Activated T-cell treated with anti-CD3 and anti-CD28 coated beads, Interleukin-2, amount 50 U/mL, for 72 hours (primary cell): ENCODE data around the gene PTRH1. TPM values are rescaled to one million over a fixed set of nuclear protein-coding genes. Genes with fewer than 3 reads are reported as not detected.
A peak's percentile ranks its signal among the peaks of the same experiment; 100 is the strongest.

Source experiments
- ATAC-seq, 2 donors: fragments of 150-1000 bp; cut with Tn5 transposase; replicated peaks in 1 of 2; 2 replicates each; pipeline ENCODE4 v1.10.0; 2021; ENCODE audit warnings: moderate library complexity in 2 of 2, mild to moderate bottlenecking in 1 of 2
- DNase-seq, 2 donors: peaks; one replicate each; pipeline ENCODE4 v3.0.0; 2021 to 2022; ENCODE audit warnings: mixed read lengths in 1 of 2
- H3K27ac Mint-ChIP-seq: one replicate; pipeline ENCODE4 v1.8.0; 2022; ENCODE audit warnings: mild to moderate bottlenecking, moderate library complexity, mixed read lengths
- H3K27me3 Mint-ChIP-seq: one replicate; pipeline ENCODE4 v1.8.0; 2022; ENCODE audit warnings: low read depth, mixed read lengths
- H3K36me3 Mint-ChIP-seq, 2 donors: one replicate each; pipeline ENCODE4 v1.8.0; 2022; ENCODE audit warnings: mixed read lengths in 2 of 2, mild to moderate bottlenecking in 1 of 2; ENCODE audit not compliant: insufficient read depth in 2 of 2
- H3K4me1 Mint-ChIP-seq: one replicate; pipeline ENCODE4 v1.8.0; 2022; ENCODE audit warnings: low read depth, mixed read lengths
- H3K4me3 Mint-ChIP-seq, 2 donors: one replicate each; pipeline ENCODE4 v1.8.0; 2022; ENCODE audit warnings: mild to moderate bottlenecking in 2 of 2, mixed read lengths in 2 of 2, moderate library complexity in 2 of 2
- H3K9me3 Mint-ChIP-seq, 2 donors: one replicate each; pipeline ENCODE4 v1.8.0; 2022; ENCODE audit warnings: mixed read lengths in 2 of 2
- total RNA-seq, 2 donors: library from RNA; stranded (reverse); gene quantifications; one replicate each; pipeline ENCODE4 v1.2.3, GENCODE V29; 2022

The PTRH1 gene
- total RNA-seq, 2 donors from 2014 or later, result 8.0 to 9.2 TPM

GRCh38 chr9:127708952-127709587 lies 6.4 kb downstream of the PTRH1 start:
- no peak overlapping the region for H3K27ac Mint-ChIP-seq
- H3K9me3 Mint-ChIP-seq, result no peaks in the 10 kb centered on the region
- no peaks in the 10 kb centered on the region for H3K36me3 Mint-ChIP-seq
- no peak overlapping the region for H3K4me3 Mint-ChIP-seq
- peaks cover 23% of the 10 kb centered on the region for H3K4me1 Mint-ChIP-seq
- DNase-seq (no peak), ATAC-seq (no peak)
- H3K27me3 Mint-ChIP-seq, result no peaks in the 10 kb centered on the region

- Mint-ChIP-seq H3K27ac (peak overlapping the region; percentile 57), H3K9me3 (no peaks in the 10 kb centered on the region), H3K4me1 (peaks cover 23% of the 10 kb centered on the region), H3K36me3 (no peaks in the 10 kb centered on the region), H3K4me3 (no peak overlapping the region), H3K27me3 (no peaks in the 10 kb centered on the region)
- peak; percentile 79 to 93 for ATAC-seq
- peak; percentile 38 to 67 for DNase-seq
Measured at GRCh38 chr9:127707766-127708165, 7.7 kb downstream of the PTRH1 start.

DNA sequence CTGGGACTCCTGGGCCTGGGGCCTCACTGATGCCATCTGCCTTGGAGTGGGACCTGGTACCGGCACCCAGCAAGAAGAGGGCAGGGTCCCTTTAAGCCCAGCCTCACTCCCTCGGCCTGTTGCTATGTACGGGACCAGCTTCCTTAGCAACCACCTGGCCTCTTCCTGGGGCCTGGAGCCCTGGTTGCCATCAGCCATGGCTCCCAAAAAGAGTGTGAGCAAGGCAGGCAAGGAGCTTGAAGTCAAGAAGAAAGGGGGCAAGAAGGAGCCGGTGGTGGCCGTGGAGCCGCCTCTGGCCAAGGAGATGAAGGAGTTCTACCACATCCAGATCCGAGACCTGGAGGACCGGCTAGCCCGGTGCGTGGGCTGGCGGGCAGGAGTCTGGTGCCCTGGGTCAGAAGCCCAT lies 8.6 kb downstream of the PTRH1 start, which contains the start of gene CFAP157:
TSS of gene CFAP157 (plus strand) at position 153 of the 406 bp plus-strand sequence. CDS start at position 197, 44 bp downstream.
- ATAC-seq, result no peak
- Mint-ChIP-seq H3K27ac (peak within 1 kb of the TSS; percentile 57), H3K4me1 (peaks cover 23% of the 10 kb centered on the region), H3K4me3 (no peak within 1 kb of the TSS), H3K9me3 (no peaks in the 10 kb centered on the region), H3K27me3 (no peaks in the 10 kb centered on the region), H3K36me3 (no peaks in the 10 kb centered on the region)
- DNase-seq, result no peak

- H3K4me1 Mint-ChIP-seq, result peaks cover 13% of the 10 kb centered on the region
- DNase-seq, result no peak
- no peaks in the 10 kb centered on the region for H3K36me3 Mint-ChIP-seq
- no peaks in the 10 kb centered on the region for H3K27me3 Mint-ChIP-seq
- ATAC-seq, result no peak
- no peak overlapping the region for H3K27ac Mint-ChIP-seq
- no peaks in the 10 kb centered on the region for H3K9me3 Mint-ChIP-seq
- no peak overlapping the region for H3K4me3 Mint-ChIP-seq
Measured at GRCh38 chr9:127705577-127706379, 9.7 kb downstream of the PTRH1 start.

GRCh38 chr9:127703289-127703946 lies 12.0 kb downstream of the PTRH1 start:
- H3K27me3 Mint-ChIP-seq, result no peaks in the 10 kb centered on the region
- DNase-seq, result no peak
- H3K9me3 Mint-ChIP-seq, result no peaks in the 10 kb centered on the region
- no peak for ATAC-seq
- peaks cover 24% of the 10 kb centered on the region for H3K4me1 Mint-ChIP-seq
- H3K27ac Mint-ChIP-seq, result no peak overlapping the region
- H3K4me3 Mint-ChIP-seq, result no peak overlapping the region
- H3K36me3 Mint-ChIP-seq, result no peaks in the 10 kb centered on the region

DNA sequence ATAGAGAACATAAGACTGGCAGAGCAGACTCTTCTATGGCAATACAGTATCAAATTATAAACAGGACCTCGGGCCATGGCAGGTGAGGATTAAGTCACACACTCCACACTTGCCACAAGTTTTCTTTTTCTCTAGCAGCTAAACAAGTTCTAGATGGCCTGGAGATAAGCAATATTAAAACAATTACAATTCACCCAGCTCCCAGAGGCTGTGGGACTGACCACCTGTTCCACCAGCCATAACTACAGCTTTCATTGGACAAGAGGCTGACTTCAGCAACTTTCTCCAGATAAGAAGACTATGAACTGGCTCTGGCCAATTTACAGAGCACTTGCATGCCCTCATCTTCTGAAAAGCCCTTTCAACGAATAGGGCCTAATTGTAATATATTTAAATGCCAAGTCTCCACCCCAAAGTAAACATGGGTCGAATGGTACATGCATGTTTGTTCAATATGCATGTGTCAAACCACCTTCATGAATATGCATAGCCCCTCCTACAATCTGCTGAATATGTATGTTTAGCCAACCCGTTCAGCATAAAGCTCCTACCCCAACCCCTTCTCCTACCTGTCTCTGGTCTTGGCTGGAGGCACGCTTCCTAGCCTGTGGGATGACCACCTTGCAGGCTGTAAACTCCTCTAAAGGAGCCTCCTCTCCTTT lies 14.7 kb downstream of the PTRH1 start:
- ATAC-seq, result no peak
- no peaks in the 10 kb centered on the region for H3K27me3 Mint-ChIP-seq
- H3K4me3 Mint-ChIP-seq, result peak overlapping the region in 1 of 2 donors; percentile 68

GRCh38 chr9:127700140-127700539 lies 15.3 kb downstream of the PTRH1 start:
- Mint-ChIP-seq H3K9me3 (no peaks in the 10 kb centered on the region), H3K36me3 (no peaks in the 10 kb centered on the region), H3K27ac (no peak overlapping the region), H3K4me3 (peak overlapping the region; percentile 68 to 82), H3K4me1 (peaks cover 18% of the 10 kb centered on the region), H3K27me3 (no peaks in the 10 kb centered on the region)
- no peak for ATAC-seq
- DNase-seq, result no peak

More for the DNA sequence above, 14.7 kb downstream of the PTRH1 start:
- DNase-seq, result no peak
- no peaks in the 10 kb centered on the region for H3K36me3 Mint-ChIP-seq
- H3K4me1 Mint-ChIP-seq, result peaks cover 18% of the 10 kb centered on the region
- H3K9me3 Mint-ChIP-seq, result no peaks in the 10 kb centered on the region
- H3K27ac Mint-ChIP-seq, result no peak overlapping the region

- Mint-ChIP-seq H3K4me1 (peaks cover 18% of the 10 kb centered on the region), H3K36me3 (no peaks in the 10 kb centered on the region), H3K27me3 (no peaks in the 10 kb centered on the region), H3K27ac (peak overlapping the region; percentile 54), H3K4me3 (peak overlapping the region; percentile 68 to 82), H3K9me3 (no peaks in the 10 kb centered on the region)
- peak; percentile 93 to 95 for DNase-seq
- peak; percentile 100 for ATAC-seq
Measured at GRCh38 chr9:127698985-127699670, 16.3 kb downstream of the PTRH1 start.

DNA sequence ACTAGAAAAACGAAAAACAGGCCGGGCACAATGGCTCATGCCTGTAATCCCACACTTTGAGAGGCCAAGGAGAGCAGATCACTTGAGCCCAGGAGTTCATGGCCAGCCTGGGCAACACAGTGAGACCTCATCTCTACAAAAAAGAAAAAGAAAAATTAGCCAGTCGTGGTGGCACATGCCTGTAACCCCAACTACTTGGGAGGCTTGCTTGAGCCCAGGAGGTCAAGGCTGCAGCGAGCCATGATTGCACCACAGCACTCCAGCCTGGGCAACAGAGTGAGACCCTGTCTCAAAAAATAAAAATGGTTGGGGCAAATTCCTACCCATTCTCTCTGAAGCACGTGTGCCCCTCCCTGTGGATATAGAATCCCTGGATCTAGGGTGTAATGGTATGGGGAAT lies 17.1 kb downstream of the PTRH1 start:
- peaks cover 18% of the 10 kb centered on the region for H3K4me1 Mint-ChIP-seq
- no peak overlapping the region for H3K27ac Mint-ChIP-seq
- H3K36me3 Mint-ChIP-seq, result no peaks in the 10 kb centered on the region
- H3K27me3 Mint-ChIP-seq, result no peaks in the 10 kb centered on the region
- no peaks in the 10 kb centered on the region for H3K9me3 Mint-ChIP-seq
- DNase-seq (no peak), ATAC-seq (no peak)
- peak overlapping the region in 1 of 2 donors; percentile 33 for H3K4me3 Mint-ChIP-seq

- no peak for ATAC-seq
- H3K27me3 Mint-ChIP-seq, result no peaks in the 10 kb centered on the region
- H3K4me3 Mint-ChIP-seq, result no peak overlapping the region
Measured at GRCh38 chr9:127697575-127697974, 17.9 kb downstream of the PTRH1 start.

DNA sequence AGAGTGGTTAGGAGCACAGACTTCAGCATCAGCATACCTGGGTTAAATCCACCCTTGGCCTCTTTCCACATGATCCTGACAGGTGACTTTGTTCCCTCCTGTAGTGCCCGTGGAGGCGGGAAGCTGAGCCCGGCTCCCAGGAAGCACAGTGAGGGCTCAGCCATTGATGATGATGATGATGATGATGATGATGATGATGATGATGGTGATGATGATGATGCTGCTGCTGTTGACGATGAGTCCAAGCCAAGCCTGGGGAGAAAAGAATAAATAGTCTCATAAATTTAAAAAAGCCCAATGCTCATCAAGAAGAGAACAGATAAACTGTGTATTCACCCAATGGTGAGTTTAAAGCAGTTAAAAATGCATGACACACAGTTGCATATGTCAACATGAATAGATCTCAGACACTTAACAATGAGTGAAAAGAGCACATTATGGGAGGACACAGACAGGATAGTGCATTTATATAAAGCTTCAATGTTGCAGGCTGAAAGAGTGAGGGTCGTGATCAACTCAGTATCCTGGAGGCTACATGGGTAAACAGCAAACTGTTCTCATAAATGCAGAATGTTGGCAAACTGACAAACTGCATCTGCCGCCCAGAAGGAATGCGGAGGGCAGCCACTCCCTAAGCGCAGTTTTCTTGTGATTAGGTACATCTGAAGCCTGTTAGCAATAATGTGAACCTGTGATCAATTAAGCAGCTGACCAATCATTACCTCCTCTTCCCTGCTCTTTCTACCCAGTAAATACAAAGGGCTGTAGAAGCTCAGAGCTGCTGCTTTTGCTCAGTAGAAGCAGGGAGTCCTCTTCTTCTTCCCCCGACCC lies 20.4 kb downstream of the PTRH1 start:
- H3K36me3 Mint-ChIP-seq, result no peaks in the 10 kb centered on the region
- ATAC-seq (no peak), DNase-seq (no peak)
- H3K4me1 Mint-ChIP-seq, result peaks cover 14% of the 10 kb centered on the region
- no peak overlapping the region for H3K4me3 Mint-ChIP-seq
- H3K9me3 Mint-ChIP-seq, result no peaks in the 10 kb centered on the region
- H3K27ac Mint-ChIP-seq, result no peak overlapping the region
- H3K27me3 Mint-ChIP-seq, result no peaks in the 10 kb centered on the region

More at GRCh38 chr9:127697575-127697974, 17.9 kb downstream of the PTRH1 start:
- DNase-seq, result no peak
- Mint-ChIP-seq H3K9me3 (no peaks in the 10 kb centered on the region), H3K4me1 (peaks cover 18% of the 10 kb centered on the region), H3K27ac (no peak overlapping the region), H3K36me3 (no peaks in the 10 kb centered on the region)

GRCh38 chr9:127693697-127694096 lies 21.8 kb downstream of the PTRH1 start:
- H3K27ac Mint-ChIP-seq, result no peak overlapping the region
- H3K4me1 Mint-ChIP-seq, result no peaks in the 10 kb centered on the region
- DNase-seq (no peak), ATAC-seq (no peak)
- H3K36me3 Mint-ChIP-seq, result no peaks in the 10 kb centered on the region
- H3K9me3 Mint-ChIP-seq, result no peaks in the 10 kb centered on the region
- no peak overlapping the region for H3K4me3 Mint-ChIP-seq
- no peaks in the 10 kb centered on the region for H3K27me3 Mint-ChIP-seq
